Activated T-helper 1 cell treated with Interleukin-2 at 50 U/mL for 16 hours (primary cell): ENCODE measurements around the gene TOMM6.
"Not testable (repeated sequence)": the region's sequence is repeated elsewhere in the genome, so short reads cannot be mapped to it uniquely, and the experiment has no call there.

Experiments used
- DNase-seq: peaks from one replicate; pipeline ENCODE4 v3.0.0-alpha.2; 2020; ENCODE audit warnings: low read depth

Gene TOMM6

DNA sequence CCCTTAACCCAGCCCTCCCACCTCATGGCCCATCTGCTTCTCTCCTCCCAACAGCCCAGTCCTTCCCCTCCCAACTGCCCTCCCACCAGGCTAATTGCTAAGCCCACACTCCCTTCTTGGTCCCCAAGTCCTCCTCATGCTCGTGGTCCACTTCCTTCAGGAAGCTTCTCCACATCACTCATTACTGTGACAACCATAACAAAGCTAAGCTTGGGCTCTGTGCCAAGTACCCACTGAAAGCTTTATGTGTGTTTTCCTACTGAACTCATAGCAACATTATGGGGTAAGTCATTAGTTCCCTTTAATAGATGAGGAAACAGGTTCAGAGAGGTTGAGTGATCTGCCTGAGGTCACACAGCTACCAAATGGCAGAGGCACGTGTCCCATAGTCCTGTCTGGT lies 24.0 kb upstream of the TOMM6 start:
- no peak for DNase-seq

DNA sequence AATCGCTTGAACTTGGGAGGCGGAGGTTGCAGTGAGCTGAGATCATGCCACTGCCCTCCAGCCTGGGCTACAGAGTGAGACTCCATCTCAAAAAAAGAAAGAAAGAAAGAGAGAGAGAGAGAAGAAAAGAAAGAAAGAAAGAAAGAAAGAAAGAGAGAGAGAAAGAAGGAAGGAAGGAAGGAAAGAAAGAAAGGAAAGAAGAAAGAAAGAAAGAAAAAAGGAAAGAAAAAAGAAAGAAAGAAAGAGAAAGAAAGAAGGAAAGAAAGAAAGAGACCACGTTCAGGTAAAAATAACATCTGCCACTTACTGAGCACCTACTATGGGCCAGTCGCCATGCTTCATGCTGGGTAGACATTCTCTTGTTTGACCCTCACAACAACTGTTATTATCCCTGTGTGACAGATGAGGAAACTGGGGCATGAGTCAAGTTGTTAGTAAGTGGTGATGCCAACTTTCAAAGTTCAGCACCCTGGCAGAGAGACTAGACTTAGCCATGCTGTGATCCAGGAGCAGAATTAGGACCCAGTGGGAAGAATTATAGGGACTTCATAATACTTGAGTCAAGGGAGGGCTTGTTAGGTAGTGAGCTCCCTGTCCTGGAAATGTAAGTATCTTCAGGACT lies 21.3 kb upstream of the TOMM6 start:
- not testable (repeated sequence) for DNase-seq

- DNase-seq: no peak
These were observed 20.2 kb upstream of the TOMM6 start for GRCh38 chr6:41767112-41767833.

DNA sequence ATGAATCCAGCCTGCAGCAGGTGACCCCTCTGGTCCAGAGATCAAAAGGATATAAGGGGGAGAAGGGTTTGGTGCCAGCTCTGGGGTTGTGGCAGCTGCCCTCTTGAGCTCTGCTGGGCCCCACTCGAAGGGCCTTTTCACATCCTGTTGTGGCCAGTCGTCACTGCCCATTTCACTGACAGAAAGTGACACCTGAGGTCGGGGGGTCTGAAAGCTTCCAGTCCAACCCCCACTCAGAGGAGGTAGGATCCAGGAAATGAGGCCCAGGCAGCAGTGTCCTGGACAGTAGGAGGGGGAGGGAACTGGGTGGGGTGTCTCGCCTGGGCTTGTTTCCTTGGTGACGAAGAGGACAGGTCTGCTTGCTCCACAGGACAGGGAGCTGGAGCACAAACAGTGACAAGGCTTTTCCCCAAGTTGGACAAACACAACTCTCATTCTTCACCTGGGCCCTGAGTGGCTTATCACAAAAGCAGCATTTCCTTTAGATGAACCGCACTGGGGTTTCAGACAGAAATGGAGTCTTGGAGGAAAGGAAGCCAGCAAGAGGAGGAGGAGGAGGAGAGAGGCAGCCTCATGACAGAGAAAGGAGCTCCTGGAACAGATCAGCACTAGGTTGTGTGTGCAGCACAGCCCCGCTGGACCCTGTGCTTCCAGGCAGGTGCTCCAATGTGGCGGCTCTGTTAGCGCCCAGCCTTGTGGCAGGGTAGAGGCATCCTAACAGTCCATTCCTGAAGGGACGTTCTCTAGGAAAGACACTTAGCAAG lies 18.8 kb upstream of the TOMM6 start:
- no peak for DNase-seq

- DNase-seq: no peak
These were observed 18.1 kb upstream of the TOMM6 start for GRCh38 chr6:41769376-41769775.

GRCh38 chr6:41770381-41771057 lies 17.0 kb upstream of the TOMM6 start:
- no peak for DNase-seq

DNA sequence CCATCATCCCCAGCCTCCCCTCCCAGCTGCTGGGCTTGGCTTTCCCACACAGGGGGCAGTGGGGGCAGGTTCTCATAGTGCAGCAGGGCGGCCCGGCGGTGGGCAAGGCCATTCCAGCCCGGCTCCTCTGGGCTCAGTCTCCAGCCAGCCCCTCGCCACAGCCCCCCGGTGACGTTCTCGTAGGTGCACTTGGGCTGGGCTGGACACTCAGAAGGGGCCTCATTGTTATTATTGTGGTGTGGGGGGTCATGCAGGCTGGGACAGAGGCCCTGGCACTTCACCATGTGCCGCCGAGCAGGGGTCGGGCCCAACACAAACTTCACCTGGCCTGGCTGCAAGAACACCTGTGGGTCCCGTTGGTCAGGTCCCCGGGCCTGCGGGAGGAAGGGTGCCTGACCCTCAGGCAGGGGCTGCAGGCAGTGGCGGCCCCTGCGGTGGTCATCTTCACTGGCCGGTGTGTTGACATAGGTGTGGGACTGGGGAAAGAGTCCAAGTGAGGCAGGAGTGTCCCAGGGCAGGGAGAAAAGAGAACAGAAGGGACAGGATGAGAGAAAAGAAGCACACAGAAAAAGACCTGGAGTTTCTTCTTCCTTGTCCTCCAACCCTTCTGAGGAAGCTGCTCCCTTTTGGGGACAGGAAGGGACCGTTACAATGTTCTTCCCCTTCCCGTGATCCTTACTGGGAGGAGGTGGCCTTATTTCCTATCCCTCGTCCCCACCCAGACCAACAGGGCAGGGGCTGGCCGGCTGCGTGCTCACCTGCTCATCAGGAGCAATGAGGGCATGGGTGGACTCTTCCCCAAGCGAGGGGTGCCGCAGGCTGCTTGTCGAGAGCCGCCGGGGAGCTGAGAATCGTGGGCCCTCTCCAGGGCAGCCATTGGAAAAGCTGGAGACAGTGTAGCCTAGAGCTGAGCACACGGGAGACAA lies 16.2 kb upstream of the TOMM6 start:
- no peak for DNase-seq

- DNase-seq: no peak
These were observed 12.7 kb upstream of the TOMM6 start for GRCh38 chr6:41774841-41775240.

DNA sequence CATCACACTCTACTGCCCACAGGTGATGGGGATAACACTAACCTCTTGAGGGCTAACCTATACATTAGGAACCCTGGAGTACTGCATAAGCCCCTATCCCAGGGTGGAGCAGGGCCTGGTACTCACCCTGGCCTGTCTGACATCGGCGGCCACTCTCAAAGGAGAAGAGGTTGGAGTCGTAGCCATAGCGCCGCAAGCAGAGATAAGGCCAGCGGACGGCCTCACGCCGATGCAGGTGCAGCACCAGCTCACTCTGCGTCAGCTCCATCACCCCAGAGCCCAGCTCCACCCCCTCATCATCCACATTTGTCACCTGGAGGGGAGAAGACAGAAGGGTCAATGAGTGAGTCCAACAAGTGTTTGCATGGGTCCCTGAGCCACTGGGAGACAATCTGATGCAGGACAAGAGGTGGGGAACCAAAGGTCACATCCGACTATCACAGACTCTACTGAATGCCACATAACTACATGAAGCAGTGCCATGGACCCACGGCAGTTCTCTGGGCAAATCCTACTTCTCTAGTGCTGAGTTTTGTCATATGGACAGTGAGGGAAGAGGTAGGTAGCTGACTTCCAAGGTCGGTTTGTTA lies 12.1 kb upstream of the TOMM6 start:
- no peak for DNase-seq

DNA sequence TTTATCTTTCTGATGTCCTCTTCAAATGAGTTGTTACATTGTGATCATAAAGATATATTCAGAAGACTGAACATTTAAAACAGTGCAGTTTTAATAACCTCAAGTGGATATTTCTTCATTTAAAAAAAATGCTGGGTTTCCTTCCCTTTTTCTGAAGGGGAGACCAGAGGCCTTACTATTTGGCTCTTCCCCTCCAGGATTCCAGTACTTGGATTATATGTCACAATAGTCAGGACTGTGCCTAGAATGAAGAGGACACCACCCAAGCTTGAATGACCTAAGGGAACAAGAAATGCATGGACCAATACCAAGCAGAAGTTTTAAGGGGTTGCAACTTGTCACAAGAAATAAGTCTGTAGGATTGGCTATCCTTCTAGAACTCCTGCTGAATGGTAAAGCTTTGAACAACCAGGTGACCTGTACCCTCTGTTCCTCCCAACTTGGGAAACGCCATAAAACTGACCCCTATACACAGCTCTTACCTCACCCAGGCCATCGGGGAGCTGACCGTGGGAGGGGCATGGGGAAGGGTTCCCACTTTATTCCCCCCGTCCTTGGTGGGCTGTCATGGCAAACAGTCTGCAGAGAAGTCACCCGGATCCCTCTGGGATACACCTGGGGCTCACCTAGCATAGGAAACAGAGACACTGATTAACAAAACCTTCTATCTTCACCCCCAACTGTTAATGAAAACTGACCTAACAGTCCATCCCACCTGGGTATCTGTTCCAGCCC lies 9.8 kb upstream of the TOMM6 start:
- no peak for DNase-seq

- DNase-seq: no peak
These were observed 8.6 kb upstream of the TOMM6 start for GRCh38 chr6:41778895-41779294.

GRCh38 chr6:41779336-41779735 lies 8.2 kb upstream of the TOMM6 start:
- DNase-seq: no peak

DNA sequence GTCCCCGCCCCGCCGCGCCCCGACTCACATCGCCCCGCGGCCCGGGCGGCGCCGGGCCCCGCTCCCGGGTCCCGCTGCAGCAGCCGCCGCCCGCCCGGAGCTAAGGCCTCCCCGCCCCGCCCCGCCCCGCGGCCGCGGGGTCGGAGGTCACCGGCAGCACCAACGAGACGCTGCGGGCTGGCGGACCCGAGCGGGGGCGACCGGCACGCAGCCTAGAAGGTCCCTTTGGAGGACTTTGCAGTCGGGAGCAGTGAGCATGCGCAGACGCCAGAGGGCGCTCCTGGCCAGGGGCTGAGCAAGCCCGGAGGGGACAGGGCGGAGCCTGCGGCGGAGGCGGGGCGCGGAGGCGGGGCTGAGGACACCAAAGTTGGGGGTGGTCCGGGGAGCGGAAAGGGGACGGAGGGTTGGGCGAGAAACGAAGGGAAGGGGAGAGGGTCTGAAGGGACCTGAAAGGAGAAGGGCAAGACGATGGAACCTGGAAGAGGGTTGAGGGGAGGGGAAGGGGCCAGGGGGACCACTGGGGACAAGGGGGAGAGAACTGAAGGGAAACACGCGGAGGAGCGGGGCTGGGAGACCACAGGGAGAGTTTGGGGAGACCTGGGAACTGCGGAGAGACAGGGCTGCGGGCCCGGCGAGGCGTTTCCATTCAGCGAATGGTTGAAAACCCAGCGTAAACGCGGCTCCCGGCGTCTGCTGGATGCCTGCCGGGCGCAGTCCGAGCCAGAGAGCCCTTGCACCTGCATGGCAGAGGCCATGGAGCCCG lies 7.5 kb upstream of the TOMM6 start, which contains the start of gene FRS3:
FRS3 (minus strand) TSS at position 113 of the 763 bp plus-strand sequence. CDS start 2,913 bp downstream, outside the sequence.
- DNase-seq: peak; percentile 99

DNA sequence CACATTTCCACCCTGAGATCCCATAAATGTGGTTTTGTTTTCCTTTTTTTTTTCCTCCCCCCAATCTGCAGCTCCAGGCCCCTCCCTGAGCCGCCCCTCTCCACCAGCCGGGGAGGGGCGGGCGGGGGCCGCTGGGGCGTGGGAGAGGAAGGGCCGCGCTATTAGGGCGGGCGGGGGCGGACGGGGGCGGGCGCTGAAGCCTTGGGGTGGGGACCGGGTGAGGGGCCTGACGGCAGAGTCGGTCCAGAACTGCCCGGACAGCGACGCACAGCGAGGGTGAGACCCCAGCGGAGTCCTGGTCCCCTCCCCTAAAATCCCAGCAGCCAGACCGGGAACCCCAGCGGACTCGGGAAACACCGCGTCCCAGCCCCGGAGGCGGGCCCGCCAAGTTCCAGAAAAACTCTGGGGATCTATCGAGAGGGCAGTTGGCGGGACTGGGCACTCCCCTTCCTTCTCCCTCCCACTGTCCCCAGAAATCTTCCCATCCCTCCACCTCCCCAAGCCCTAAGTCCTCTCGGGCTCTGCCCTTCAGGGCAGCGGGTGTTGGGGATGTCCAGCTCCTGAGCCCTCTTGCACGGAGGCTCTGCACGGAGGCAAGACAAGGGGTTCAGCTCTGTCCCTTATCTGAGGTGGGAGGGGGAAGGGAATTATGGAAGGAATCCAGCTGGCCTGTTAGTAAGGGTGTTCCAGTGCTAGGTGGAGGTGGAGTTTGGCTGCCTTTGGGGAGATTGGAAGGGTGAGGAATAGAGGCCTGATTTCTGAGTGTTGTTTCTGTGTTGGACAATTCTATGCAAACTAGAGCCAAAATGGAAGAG lies 6.7 kb upstream of the TOMM6 start, which contains the start of gene PRICKLE4:
PRICKLE4 (plus strand) TSS at position 232 of the 815 bp plus-strand sequence. CDS start 2,692 bp downstream, outside the sequence.
- no peak for DNase-seq

DNA sequence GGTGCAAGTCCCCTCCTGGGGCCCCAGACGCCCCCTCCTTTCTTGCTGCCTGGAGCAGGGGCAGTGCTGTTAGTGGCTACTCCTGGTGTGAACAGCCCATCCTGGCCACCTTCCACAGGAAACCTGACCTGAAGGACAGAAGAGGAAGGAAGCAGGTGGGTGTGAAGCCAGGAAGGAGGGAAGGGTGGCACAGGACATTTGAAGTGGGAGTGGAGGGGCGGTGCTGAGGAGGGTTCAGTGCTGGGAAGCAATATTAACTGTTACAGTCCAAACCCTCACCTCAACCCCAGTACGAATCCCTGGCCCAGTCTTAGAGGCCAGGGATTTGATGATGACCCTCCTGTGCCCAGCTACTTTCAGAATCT lies 6.1 kb upstream of the TOMM6 start:
- DNase-seq: no peak

DNA sequence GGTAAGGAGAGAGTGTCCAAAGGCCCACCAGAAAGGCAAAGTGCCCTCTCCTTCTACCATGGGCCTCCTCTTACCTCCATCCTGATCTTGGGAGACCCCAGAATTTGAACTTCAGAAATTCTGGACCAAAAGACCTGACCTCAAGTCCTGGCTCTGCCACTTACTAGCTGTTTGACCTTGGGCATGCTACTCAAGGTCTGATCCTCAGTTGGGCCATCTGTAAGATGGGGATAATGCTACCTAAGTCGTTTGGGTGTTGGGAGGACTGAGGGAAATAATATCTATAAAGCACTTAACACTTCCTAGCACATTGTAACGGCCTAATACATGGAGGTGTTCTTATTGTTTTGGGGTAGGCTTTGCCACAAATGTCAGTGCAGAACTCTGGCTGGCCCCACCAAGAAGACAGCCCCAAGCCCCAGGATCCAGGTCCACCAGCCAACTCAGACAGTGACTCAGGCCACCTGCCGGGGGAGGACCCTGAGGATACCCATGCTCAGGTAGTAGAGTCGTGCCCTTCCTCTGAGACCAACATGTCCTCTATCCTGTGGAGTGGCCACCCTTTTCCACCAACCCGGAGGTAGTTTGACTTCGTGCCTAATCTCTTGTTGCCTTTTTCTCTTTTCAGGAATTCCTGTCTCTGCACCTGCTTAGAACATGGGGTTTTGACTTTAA lies 4.3 kb upstream of the TOMM6 start:
- DNase-seq: no peak

GRCh38 chr6:41784581-41785171 lies 2.8 kb upstream of the TOMM6 start:
- no peak for DNase-seq

DNA sequence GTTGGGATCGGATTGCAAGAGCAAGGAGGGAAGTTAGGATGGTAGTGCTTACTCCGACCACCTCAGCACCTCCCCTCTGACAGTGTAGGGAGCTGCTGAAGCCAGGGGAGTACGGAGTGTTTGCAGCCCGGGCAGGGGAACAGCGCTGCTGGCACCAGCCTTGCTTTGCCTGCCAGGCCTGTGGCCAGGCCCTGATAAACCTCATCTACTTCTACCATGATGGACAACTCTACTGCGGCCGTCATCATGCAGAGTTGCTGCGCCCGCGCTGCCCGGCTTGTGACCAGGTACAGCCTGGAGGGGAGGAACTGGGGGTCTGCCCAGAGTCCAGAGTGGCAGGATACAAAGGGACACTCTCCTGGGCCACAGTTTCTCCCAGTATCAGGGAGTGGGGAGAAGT lies 2.2 kb upstream of the TOMM6 start:
- DNase-seq: no peak
